GM21717 (cell line): ENCODE measurements around the gene BRMS1.

ENCODE experiments used
- ATAC-seq: cut with Tn5 transposase; IDR thresholded peaks from one replicate; pipeline ENCODE4 v1.9.1; 2021; ENCODE audit warnings: mild to moderate bottlenecking, moderate library complexity; ENCODE audit not compliant: unreplicated experiment

The BRMS1 gene

GRCh38 chr11:66287889-66288670 lies 56.8 kb downstream of the BRMS1 start:
- ATAC-seq = no peak
